Epithelial cell of proximal tubule (primary cell): ENCODE measurements around the gene METRNL. TPM values are rescaled to one million over a fixed set of nuclear protein-coding genes. Genes with fewer than 3 reads are reported as not detected.

Experiments used
- DNase-seq: peaks from one replicate; pipeline ENCODE4 v3.0.0-alpha.2; 2011; ENCODE audit warnings: low read depth
- H3K4me3 ChIP-seq: 2 replicates; pipeline ENCODE4 v1.5.1; 2011; ENCODE audit warnings: low read depth, mild to moderate bottlenecking, low read length
- total RNA-seq: library from RNA; depleted of rRNA; stranded (reverse); fragments of >200 nt; gene quantifications from 2 replicates; pipeline ENCODE4 v1.2.3, GENCODE V29; 2015
- TF ChIP-seq, protein P1 (sequence below): conservative IDR thresholded peaks from 2 replicates; pipeline ENCODE4 v1.5.1; 2012; ENCODE audit warnings: low read depth, mild to moderate bottlenecking, low read length

The METRNL gene
- total RNA-seq, 1 donor from 2014 or later = 11.9 TPM

DNA sequence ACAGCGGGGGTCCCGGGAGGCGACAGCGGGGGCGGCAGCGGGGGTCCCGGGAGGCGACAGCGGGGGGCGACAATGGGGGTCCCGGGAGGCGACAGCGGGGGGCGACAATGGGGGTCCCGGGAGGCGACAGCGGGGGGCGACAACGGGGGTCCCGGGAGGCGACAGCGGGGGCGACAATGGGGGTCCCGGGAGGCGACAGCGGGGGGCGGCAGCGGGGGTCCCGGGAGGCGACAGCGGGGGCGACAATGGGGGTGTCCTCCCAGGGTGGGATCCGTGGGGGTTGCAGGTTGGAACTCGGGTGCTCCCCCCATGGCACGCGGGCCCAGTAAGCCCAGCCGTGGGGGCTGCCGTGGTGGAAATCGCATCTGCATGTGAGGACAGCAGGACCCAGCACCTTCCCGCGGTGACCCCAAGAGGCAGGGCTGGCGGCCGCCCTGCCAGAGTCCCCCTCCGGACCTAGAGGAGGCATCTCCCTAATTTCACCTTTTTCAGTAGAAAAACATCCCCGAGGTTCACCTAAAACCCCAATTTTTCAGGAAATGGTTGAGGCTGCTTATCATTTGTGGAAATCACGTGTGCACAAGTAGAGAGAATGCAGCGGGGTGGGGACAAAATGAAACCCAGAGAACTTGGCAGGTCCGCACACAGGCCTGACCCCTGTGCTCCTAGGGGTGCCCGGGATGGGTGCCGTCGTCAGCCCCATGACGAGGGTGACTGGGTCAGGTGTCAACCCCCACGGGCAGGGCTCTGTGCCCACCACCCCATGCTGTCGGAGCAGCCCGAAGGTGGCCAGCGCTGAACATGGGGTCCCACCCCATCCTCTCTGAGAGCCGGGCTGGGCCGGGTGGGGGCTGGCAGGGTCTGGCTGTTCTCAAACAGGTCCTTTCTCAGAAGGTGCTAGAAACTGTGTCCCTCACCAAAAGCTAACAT is 10.5 kb upstream of the METRNL start:
- no peak for DNase-seq
- TF ChIP-seq, protein P1, sequence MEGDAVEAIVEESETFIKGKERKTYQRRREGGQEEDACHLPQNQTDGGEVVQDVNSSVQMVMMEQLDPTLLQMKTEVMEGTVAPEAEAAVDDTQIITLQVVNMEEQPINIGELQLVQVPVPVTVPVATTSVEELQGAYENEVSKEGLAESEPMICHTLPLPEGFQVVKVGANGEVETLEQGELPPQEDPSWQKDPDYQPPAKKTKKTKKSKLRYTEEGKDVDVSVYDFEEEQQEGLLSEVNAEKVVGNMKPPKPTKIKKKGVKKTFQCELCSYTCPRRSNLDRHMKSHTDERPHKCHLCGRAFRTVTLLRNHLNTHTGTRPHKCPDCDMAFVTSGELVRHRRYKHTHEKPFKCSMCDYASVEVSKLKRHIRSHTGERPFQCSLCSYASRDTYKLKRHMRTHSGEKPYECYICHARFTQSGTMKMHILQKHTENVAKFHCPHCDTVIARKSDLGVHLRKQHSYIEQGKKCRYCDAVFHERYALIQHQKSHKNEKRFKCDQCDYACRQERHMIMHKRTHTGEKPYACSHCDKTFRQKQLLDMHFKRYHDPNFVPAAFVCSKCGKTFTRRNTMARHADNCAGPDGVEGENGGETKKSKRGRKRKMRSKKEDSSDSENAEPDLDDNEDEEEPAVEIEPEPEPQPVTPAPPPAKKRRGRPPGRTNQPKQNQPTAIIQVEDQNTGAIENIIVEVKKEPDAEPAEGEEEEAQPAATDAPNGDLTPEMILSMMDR = no peak
- no peak overlapping the region for H3K4me3 ChIP-seq

- DNase-seq = no peak
- no peak overlapping the region for H3K4me3 ChIP-seq
- TF ChIP-seq, protein P1 = no peak
Measured at GRCh38 chr17:83069571-83069906, 9.9 kb upstream of the METRNL start.

- no peak overlapping the region for H3K4me3 ChIP-seq
- TF ChIP-seq, protein P1 = no peak
- DNase-seq = no peak
Measured at GRCh38 chr17:83069931-83070742, 9.3 kb upstream of the METRNL start.

DNA sequence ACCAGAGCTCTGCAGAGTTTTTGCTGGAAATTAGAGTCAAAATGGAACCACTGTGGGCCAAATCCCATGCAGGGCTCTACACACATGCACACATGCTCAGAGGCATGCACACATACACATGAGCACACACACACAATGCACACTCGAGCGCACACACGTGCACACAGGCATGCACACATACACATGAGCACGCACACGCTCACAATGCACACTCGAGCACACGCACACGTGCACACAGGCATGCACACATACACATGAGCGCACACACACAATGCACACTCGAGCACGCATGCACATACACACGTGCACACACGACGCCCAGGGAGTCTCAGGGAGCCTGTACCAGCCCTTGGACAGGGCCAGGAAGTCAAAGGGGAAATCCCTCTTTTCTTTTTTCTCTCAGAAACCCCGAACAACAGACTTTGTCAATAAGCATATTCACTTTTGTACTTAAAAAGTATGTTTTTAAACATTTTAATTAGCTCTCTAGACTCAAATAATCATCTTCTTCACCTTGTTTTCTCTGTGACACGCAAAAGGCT is 8.5 kb upstream of the METRNL start:
- DNase-seq = no peak
- no peak overlapping the region for H3K4me3 ChIP-seq
- TF ChIP-seq, protein P1 = no peak

GRCh38 chr17:83071365-83071764 is 8.0 kb upstream of the METRNL start:
- DNase-seq = no peak
- TF ChIP-seq, protein P1 = no peak
- H3K4me3 ChIP-seq = no peak overlapping the region

DNA sequence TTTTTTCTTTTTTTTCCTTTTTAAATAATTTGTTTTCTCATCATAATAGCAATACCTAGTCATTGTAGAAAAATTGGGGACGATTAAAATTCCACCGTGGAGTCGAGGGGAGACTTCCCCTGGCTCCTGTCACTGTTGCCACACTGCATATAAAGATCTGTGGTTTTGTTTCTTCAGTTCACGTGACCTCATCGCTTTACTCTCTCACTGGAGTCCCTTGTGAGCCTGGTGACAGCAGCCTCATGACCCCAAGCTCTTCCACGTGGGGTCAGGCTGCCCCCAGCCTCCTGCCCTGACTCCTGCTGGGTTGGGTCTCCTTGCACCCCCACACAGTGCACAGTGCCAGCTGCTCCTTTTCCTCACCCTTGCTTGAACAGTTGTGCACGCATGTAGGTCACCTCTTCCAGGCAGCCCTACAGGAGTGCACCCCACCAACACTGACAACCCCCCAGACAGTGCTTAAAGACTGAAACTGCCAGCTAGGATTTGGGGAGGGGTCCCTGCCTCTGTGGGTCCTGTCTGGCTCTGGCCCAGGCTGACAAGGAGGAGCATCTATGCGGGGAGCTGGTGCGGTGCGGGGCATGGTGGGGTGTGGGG is 7.3 kb upstream of the METRNL start:
- no peak for DNase-seq
- no peak overlapping the region for H3K4me3 ChIP-seq
- TF ChIP-seq, protein P1 = no peak
